ENCODE measurements around the gene TTLL12. TPM values are rescaled to one million over a fixed set of nuclear protein-coding genes. Genes with fewer than 3 reads are reported as not detected.

TTLL12 gene
- total RNA-seq, 1 donor from 2014 or later = 35.8 TPM

DNA sequence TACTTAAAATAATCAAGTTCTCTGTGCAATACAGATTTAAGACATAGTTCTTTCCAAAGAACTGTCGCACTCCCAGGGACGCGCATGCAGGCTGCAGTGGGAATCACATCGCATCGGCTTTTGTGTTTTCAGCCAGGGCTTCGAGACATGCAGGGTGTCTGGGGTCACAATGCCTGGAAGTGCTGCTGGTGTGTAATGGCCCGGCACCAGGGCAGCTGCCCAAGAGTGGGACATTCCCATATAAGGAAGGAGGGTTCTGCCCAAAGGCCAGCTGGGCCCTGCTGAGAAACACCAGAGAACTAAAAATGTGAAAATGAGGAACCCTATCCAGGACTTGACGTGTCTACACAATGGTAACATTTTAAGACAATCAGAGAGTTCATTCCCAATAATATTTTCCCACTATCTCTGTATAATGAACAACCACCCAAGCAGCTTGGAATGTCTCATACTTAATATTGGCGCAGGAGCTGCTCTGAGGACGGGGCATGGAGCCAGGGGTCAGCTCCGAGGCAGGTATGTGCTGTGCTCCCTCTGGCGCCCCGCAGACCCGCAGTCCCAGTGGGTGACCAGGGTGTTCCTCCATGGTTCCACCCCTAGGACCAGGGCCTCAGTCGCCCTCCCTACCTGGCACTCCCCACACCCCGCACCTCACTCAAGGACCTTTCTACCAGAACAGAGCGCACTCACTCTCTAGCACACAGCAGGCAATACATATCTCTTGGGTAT is 55.0 kb downstream of the TTLL12 start:
- no peak for DNase-seq (ENCODE audit: extremely low read depth, low read depth, low spot score)

DNA sequence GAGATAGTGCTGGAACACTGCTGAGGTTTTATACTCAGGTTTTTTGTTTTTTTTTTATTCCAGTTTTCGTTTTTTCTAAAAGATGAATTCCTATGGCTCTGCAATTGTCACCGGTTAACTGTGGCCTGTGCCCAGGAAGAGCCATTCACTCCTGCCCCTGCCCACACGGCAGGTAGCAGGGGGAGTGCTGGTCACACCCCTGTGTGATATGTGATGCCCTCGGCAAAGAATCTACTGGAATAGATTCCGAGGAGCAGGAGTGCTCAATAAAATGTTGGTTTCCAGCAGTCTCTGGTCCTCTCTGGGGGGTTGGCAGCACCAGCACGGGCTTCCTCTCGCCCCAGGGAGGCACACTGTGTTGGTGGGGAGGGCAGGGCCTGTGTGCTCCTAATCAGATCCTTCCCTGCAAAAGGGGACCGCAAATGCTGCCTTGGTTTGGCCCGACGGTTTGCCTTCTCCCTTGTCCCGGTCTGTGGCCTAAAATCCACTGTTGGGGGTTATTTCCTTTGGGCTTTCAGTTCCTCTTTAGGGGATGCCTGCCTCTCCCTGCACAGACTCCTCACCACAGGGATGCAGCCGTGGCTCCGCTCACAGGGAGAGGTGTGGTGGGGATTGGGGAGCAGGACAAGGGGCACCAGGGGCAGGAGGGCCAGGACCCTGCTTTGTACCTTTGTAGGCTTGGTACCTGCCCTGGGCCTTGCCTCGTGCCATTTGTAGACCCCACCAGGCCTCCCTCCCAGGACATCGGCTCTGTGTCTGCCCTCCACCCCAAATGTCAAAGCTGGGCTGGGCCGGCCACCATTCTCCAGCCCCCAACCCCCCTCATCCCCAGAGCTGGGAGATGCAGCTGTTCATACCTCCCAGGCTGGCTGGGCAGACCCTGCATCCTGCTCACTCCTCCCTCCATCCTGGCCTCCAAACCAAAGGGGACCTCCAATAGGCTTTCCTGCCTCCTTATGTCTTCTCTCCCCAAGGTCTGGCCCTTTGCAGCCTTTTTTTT is 57.2 kb downstream of the TTLL12 start:
- no peak for DNase-seq (ENCODE audit: extremely low read depth, low read depth, low spot score)

DNA sequence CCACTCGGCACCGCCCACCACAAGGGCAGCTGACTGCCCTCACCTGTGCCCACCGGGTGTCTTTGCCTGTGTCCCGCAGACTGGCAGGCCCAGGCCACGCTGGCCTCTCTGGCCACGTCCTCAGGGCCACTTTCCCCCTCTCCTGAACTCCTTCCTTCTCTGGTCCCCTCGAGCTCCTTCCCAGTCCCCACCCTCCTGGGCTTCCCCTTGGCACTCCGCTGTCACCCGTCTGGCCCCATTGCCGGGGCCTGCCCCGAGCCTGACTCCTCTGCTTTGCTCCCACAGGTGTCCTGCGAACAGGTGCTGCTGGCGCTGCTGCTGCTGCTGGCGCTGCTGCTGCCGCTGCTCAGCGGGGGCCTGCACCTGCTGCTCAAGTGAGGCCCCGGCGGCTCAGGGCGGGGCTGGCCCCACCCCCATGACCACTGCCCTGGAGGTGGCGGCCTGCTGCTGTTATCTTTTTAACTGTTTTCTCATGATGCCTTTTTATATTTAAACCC is 58.0 kb downstream of the TTLL12 start:
- DNase-seq (ENCODE audit: extremely low read depth, low read depth, low spot score) = no peak

DNA sequence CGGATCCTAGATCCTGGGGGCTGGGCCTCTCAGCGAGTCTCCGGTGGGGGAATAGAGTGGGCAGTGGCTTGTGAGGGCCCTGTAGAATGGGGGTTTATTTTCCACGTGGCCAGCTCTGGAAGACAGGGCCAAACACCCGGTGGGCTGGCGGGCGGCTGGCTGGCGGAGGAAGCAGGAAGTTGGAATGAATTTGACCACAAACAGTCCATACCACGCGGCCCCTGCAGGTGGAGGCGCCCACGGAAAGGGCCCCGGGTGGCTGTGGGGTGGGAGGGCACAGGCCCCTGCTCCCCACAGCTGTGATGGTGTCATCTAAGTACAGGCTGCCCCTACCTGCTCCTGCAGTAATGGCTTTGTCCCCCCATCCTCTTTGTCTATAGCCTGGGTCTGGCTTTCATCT is 58.8 kb downstream of the TTLL12 start:
- no peak for DNase-seq (ENCODE audit: extremely low read depth, low read depth, low spot score)

DNA sequence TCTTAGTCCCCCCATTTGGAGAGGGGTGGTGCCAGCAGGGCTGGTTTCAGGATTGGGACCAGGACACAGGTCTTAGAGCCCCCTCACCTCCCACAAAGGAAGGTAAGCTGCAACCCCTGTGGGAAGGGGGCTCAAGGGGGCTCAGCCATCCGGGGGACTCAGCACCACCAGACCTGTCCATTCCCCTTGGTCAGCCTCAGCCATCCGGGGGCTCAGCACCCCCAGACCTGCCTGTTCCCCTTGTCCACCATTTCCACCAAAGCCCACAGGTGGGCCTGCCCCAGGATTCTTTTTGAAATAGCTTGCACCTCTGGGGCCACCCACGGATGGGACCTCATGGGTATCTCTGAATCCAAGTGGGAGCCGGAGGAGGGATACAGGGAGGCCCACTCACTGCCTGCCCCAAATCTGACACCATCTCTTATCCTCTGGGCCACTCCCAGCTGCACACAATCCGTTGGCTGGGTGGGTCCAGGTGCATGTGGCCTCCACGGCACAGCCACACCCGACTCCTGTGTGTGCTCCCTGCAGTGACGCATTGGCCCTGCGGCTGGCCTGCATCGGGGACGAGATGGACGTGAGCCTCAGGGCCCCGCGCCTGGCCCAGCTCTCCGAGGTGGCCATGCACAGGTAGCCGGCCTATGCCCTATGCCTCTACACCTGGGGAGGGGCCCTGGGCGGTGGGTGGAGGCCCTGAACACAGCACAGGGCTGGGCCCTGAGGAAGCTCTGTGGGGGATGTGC is 59.6 kb downstream of the TTLL12 start:
- no peak for DNase-seq (ENCODE audit: extremely low read depth, low read depth, low spot score)

DNA sequence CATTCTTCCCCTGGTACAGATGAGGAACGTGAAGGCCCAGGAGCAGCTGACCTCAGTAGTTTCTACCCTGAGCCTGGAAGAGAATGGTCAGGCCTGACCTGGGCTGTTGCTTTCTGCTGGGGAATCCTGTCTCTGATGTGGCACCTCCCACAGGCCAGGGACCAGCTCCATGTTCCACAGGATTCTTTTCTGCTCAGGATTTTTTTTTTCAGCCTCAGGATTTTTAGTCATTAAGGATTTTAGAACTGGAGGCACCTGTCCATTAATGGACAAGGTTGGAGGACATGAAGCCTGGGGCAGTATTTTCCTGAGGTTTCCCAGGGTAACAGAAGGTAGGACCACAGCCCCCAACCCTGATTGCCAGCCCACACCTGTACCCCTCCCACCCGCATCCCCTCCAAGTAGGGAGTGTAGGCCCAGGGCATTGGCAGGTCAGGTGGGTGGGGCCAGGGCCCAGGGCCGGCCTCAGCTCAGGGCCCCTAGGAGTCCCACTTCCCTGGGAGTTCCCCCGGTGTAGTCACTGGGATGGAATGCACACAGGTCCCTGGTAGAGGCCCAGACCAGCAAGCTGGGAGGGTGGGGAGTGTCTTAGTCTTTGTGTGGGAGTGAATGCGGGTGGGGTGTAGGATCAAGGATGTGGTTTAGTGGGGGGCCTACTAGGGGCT is 60.3 kb downstream of the TTLL12 start:
- DNase-seq (ENCODE audit: extremely low read depth, low read depth, low spot score) = no peak

DNA sequence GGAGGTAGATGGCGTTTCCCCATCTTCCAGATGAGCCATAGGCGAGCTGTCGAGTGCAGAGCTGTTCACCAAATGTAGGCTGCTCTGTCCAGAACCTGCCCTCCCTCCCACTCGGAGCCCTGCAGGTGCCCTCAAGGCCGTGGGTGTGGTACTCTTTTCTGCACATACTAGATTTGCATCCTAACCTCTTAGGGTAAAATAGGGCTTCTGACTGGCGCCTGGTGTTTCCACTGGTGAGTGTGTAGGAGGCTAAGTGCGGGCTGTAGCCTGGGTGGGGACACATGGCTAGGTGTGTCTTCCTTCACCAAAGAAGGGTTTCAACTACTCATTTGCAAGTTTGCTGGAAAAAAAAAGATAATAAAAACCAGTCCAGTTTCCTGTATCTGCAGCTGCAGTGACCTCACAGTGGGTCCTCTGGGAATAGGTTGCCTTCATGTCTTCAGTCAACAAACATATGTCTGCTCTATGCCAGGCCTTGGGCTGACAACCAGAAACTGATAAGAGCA is 67.9 kb downstream of the TTLL12 start:
- DNase-seq (ENCODE audit: extremely low read depth, low read depth, low spot score) = no peak

DNA sequence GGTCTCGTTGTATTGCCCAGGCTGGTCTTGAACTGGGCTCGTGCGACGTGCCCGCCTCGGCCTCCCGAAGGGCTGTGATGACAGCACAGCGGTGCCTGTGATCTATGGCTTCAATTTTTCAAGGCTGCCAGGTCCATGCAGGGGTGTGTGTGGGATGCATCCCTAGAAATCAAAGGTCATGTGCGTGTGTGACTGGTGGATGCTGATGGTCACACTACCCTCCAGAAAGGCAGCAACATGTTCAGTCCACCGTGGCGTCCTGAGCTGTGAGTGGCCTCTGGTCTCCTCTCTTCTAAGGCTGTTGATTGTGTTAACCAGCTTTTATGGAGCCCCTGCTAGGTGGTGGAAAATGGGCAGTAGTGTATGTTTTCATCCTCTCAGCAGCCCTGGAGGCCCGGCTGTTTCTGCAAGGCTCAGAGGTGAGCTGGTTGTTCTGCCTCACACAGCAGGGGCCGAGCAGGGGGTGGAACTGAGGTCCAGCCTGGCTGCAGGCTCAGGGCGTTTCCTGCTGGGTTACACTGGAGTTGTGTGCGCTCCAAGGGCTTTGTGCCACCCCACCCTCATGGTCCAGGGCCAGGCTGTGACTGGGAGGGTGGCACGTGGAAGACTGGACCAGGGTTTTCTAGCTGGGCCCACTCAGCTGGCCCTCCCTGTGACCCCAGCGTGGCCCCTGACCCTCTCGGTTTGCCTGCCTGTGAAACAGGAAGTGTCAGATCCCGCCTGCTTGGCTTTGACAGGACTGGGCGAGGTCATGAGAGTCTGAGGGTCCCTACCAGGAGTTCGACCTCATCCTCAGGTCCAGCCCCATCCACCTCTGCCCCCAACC is 68.7 kb downstream of the TTLL12 start:
- no peak for DNase-seq (ENCODE audit: extremely low read depth, low read depth, low spot score)

DNA sequence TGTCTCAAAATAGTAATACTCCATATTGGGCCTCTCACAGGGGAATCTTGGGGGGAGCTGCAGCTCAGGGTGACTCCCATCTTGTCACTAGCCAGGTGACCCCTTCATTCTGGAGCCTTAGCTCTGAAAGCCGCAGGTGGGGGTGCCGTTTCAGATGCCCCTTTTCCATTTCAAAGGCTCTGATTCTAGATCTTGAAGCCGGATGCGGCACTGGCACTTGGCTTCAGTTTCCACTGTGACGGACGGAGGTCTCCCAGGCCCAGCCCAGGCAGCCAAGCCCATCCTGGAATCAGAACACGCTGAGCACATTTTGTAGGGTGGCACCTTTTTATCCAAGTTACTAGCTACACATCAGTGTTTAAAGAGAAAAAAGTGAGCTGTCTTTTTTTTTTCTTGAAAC is 70.0 kb downstream of the TTLL12 start:
- no peak for DNase-seq (ENCODE audit: extremely low read depth, low read depth, low spot score)

Other genes starting within 250 kb of the TTLL12 start
- gene PACSIN2, start 172.0 kb downstream of the TTLL12 start, total RNA-seq = 68.7 and 82.0 TPM in 2 replicates
- gene TTLL1, start 97.7 kb downstream of the TTLL12 start, total RNA-seq = 11.7 and 18.8 TPM in 2 replicates
- 0.58 and 2.5 TPM in 2 replicates for gene BIK, start 76.4 kb downstream of the TTLL12 start, total RNA-seq
- 23.6 and 27.7 TPM in 2 replicates for gene MCAT, start 43.7 kb downstream of the TTLL12 start, total RNA-seq
- 682 and 1,000 TPM in 2 replicates for gene TSPO, start 35.6 kb downstream of the TTLL12 start, total RNA-seq
- gene SCUBE1, start 156.2 kb upstream of the TTLL12 start, total RNA-seq = 68.9 and 69.1 TPM in 2 replicates
- 0.06 and 0.15 TPM in 2 replicates for gene MPPED1, start 224.9 kb upstream of the TTLL12 start, total RNA-seq

Measured in glomerular endothelial cell (primary cell).